ENCODE measurements around the gene DISP2. TPM values are rescaled to one million over a fixed set of nuclear protein-coding genes. Genes with fewer than 3 reads are reported as not detected.

DISP2 gene
- total RNA-seq, 1 experiment from 2014 or later, result 4.6 TPM

DNA sequence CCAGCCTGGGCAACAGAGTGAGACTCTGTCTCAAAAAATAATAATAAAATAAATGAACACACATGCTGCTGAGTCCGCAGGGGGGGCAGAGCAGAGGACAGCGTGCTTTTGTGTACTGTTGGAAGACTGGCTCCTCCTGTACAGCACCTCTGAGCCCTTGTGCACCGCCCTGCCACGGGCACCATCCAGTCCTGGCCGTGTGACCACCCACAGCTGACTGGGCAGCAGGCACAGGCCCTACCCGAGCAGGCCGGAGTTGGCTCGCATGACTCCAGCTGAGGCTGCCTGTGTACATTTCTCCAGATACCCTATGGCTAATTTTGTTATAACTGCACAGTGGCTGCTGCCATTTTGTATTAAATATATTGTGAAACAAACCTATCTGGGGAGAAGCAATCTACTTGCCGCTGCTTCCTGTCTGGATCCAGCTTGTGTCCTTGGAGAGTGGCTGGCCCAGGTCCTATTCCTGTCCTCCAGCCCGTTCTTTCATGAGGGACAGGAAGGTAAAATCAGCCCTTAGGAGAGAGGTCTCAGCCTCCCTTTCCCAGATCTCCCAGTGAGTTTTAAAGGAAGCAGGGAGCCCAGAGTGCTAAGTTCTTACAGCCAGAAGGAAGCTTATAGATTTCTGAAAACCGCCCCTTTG lies 62.2 kb downstream of the DISP2 start:
- H3K9me3 Mint-ChIP-seq (ENCODE audit: unreplicated experiment), result no peaks in the 10 kb centered on the region
- TF ChIP-seq, protein P1, sequence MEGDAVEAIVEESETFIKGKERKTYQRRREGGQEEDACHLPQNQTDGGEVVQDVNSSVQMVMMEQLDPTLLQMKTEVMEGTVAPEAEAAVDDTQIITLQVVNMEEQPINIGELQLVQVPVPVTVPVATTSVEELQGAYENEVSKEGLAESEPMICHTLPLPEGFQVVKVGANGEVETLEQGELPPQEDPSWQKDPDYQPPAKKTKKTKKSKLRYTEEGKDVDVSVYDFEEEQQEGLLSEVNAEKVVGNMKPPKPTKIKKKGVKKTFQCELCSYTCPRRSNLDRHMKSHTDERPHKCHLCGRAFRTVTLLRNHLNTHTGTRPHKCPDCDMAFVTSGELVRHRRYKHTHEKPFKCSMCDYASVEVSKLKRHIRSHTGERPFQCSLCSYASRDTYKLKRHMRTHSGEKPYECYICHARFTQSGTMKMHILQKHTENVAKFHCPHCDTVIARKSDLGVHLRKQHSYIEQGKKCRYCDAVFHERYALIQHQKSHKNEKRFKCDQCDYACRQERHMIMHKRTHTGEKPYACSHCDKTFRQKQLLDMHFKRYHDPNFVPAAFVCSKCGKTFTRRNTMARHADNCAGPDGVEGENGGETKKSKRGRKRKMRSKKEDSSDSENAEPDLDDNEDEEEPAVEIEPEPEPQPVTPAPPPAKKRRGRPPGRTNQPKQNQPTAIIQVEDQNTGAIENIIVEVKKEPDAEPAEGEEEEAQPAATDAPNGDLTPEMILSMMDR (IDR thresholded peaks at IDR 0.05; ENCODE audit: insufficient read depth in 1 of 2, low read depth in 1 of 2, low read length in 1 of 2, severe bottlenecking in 1 of 2, unreplicated experiment in 1 of 2), result no peak
- intact Hi-C loops (cut with micrococcal nuclease; ENCODE audit: unreplicated experiment), result loop anchor here (5.0 kb wide), 1 partner anchor 98 kb away; the partner anchor contains the start of gene INAFM2
- BruUV-seq (replicated peaks), result TSS peak; percentile 24
- Histone ChIP-seq H3K27me3 (replicated peaks; ENCODE audit: control insufficient read depth, insufficient read depth, low read length) (no peaks in the 10 kb centered on the region), H3K4me3 (ENCODE audit: low read depth, low read length) (no peak overlapping the region), H3K9me3 (no peaks in the 10 kb centered on the region), H3K36me3 (ENCODE audit: control insufficient read depth, insufficient read depth, low read length) (no peaks in the 10 kb centered on the region; the same call in 1 of the 2 replicates), H3K4me1 (peaks cover 5% of the 10 kb centered on the region; the same call in 1 of the 2 replicates)
- ChIA-PET CTCF (interaction anchor here (1.4 to 4.3 kb wide), 2 partner anchors 76 to 141 kb away, joined by 3 to 31 read pairs; no protein-coding TSS in a partner anchor), POLR2A (no interaction called here)
- DNase-seq, result no peak
- no peak overlapping the region for H3K27ac Mint-ChIP-seq (ENCODE audit: unreplicated experiment)
- no peak overlapping the region for H3K4me3 Mint-ChIP-seq (ENCODE audit: unreplicated experiment)
- no peaks in the 10 kb centered on the region for H3K27me3 Mint-ChIP-seq (ENCODE audit: insufficient read depth, unreplicated experiment)
- peaks cover 6% of the 10 kb centered on the region for H3K36me3 Mint-ChIP-seq (ENCODE audit: insufficient read depth, unreplicated experiment)
- no peaks in the 10 kb centered on the region for H3K4me1 Mint-ChIP-seq (ENCODE audit: low read depth, unreplicated experiment)

DNA sequence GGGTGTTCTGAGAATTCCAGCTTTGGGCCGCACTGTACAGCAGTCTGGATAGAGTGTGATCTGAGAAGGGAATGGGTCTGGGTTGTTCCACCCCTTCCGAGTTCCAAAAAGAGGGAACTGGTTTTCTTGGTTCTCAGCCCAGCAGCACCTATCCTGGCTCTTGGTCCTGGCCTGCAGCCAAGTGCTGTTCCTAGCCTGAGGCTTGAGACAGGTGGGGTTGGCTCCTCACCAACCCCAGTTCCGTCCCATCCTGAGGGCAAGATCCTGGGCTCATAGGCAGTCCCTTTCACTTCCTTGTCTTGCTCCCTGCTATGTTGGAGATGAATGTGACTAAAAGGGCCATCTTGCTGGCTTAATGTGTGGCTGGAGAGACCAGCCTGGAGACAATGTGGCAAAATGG lies 62.8 kb downstream of the DISP2 start:
- no peak for DNase-seq
- ChIA-PET CTCF (interaction anchor here (0.7 to 4.3 kb wide), 3 partner anchors 76 to 141 kb away, joined by 3 to 31 read pairs (median 3); no protein-coding TSS in a partner anchor), POLR2A (no interaction called here)
- Mint-ChIP-seq H3K4me1 (ENCODE audit: low read depth, unreplicated experiment) (no peaks in the 10 kb centered on the region), H3K27me3 (ENCODE audit: insufficient read depth, unreplicated experiment) (no peaks in the 10 kb centered on the region), H3K4me3 (ENCODE audit: unreplicated experiment) (no peak overlapping the region), H3K9me3 (ENCODE audit: unreplicated experiment) (no peaks in the 10 kb centered on the region), H3K36me3 (ENCODE audit: insufficient read depth, unreplicated experiment) (peaks cover 10% of the 10 kb centered on the region), H3K27ac (ENCODE audit: unreplicated experiment) (no peak overlapping the region)
- no peaks in the 10 kb centered on the region for H3K27me3 ChIP-seq (replicated peaks; ENCODE audit: control insufficient read depth, insufficient read depth, low read length)
- no TSS peak for BruUV-seq (replicated peaks)
- H3K4me3 ChIP-seq (ENCODE audit: low read depth, low read length), result no peak overlapping the region
- H3K36me3 ChIP-seq (ENCODE audit: control insufficient read depth, insufficient read depth, low read length), result no peaks in the 10 kb centered on the region
- peaks cover 5% of the 10 kb centered on the region; the same call in 1 of the 2 replicates for H3K4me1 ChIP-seq
- intact Hi-C loops (cut with micrococcal nuclease; ENCODE audit: unreplicated experiment), result loop anchor here (1.0 to 5.0 kb wide), 4 partner anchors 76 to 141 kb away; partner anchors contain the start of gene INAFM2
- TF ChIP-seq, protein P1 (IDR thresholded peaks at IDR 0.05; ENCODE audit: insufficient read depth in 1 of 2, low read depth in 1 of 2, low read length in 1 of 2, severe bottlenecking in 1 of 2, unreplicated experiment in 1 of 2), result no peak
- H3K9me3 ChIP-seq, result no peaks in the 10 kb centered on the region

DNA sequence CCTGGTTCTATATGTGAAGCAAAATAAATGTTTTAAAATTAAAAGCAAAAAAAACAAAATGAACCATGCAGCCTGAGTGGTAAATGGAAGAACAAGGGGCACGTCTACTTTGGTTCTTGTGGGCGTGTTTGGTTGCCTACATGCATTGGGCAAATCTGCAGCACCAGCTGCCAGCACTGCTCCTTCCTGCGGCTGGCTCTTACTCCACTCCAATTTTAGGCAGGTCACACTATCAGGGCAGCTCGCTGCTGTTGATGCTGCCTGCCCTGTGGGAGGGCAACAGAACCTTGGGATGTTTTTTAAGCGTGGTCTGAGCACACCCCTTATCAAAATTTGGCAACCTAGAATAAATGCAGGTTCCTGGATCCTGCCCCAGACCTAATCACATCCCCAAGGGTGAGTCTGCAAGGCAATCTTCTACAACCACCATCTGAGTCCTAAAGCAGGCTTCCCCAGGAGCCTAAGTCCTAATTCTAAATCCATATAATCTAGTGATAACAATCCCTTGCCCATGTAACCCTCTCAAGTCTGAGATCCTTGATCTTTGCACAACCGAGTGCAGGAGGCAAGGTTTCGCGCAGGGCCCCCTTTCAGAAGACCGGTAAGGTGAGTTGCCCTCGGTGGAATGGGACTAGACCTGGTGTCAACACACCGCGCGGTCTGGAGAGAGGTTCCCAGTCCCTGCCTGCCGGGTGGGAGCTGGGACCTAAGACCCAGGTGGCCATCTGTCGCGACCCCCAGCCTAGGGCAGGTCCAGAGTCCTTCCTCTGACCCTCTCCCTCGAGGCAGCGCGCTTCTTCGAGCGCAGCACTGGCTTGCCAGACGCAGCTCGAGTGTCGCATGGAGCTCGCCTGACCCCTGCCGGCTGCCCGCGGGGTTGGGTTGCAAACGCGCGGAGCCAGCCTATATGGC lies 63.5 kb downstream of the DISP2 start:
- H3K27me3 Mint-ChIP-seq (ENCODE audit: insufficient read depth, unreplicated experiment), result no peaks in the 10 kb centered on the region
- Histone ChIP-seq H3K27me3 (replicated peaks; ENCODE audit: control insufficient read depth, insufficient read depth, low read length) (no peaks in the 10 kb centered on the region), H3K4me3 (ENCODE audit: low read depth, low read length) (peak overlapping the region; percentile 35), H3K4me1 (peaks cover 5% of the 10 kb centered on the region; the same call in 1 of the 2 replicates), H3K9me3 (no peaks in the 10 kb centered on the region), H3K36me3 (ENCODE audit: control insufficient read depth, insufficient read depth, low read length) (no peaks in the 10 kb centered on the region)
- H3K36me3 Mint-ChIP-seq (ENCODE audit: insufficient read depth, unreplicated experiment), result peaks cover 10% of the 10 kb centered on the region
- H3K4me1 Mint-ChIP-seq (ENCODE audit: low read depth, unreplicated experiment), result no peaks in the 10 kb centered on the region
- BruUV-seq (replicated peaks), result no TSS peak
- ChIA-PET POLR2A (no interaction called here), CTCF (interaction anchor here (0.6 to 4.3 kb wide), 8 partner anchors 16 to 142 kb away, joined by 3 to 31 read pairs (median 4); partner anchors contain the start of gene INAFM2)
- TF ChIP-seq, protein P1 (IDR thresholded peaks at IDR 0.05; ENCODE audit: insufficient read depth in 1 of 2, low read depth in 1 of 2, low read length in 1 of 2, severe bottlenecking in 1 of 2, unreplicated experiment in 1 of 2), result peak; percentile 95 to 96
- H3K4me3 Mint-ChIP-seq (ENCODE audit: unreplicated experiment), result peak overlapping the region; percentile 9
- intact Hi-C loops (cut with micrococcal nuclease; ENCODE audit: unreplicated experiment), result loop anchor here (1.0 to 5.0 kb wide), 5 partner anchors 77 to 142 kb away; partner anchors contain the start of gene INAFM2
- no peaks in the 10 kb centered on the region for H3K9me3 Mint-ChIP-seq (ENCODE audit: unreplicated experiment)
- peak; percentile 79 to 87 for DNase-seq
- H3K27ac Mint-ChIP-seq (ENCODE audit: unreplicated experiment), result no peak overlapping the region
